ENCODE data around the gene GPR137B.

DNA sequence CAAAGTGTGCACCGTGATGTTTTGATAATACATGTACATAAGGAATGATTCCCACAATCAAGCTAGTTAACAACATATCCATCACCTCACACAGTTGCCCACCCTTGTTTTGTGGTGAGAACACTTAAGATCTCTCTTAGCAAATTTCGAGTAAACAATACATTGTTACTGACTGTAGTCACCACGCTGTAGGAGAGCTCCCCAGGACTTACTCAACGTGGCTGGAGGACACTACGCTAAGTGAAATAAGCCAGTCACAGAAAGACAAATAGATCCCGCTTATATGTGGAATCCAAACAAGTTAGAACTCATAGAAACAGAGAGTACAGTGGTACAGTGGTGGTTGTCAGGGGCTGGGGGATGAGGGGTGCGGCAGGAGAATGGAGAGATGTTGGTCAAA is 24.8 kb downstream of the GPR137B start:
- TF ChIP-seq POLR2AphosphoS5 (IDR thresholded peaks at IDR 0.05; ENCODE audit: low read depth, low read length) (no peak), POLR2A (IDR thresholded peaks at IDR 0.05; ENCODE audit: low read depth, low read length) (no peak), SPI1 (IDR thresholded peaks at IDR 0.05; ENCODE audit: low read depth, low read length) (no peak), TAF1 (IDR thresholded peaks at IDR 0.05; ENCODE audit: low read depth, low read length) (no peak)

Measured in GM12891 (cell line).